Motor neuron (in vitro differentiated cells): ENCODE data around the gene C1orf87. TPM values are rescaled to one million over a fixed set of nuclear protein-coding genes. Genes with fewer than 3 reads are reported as not detected.
A peak's percentile ranks its signal among the peaks of the same experiment; 100 is the strongest.

Source experiments
- ATAC-seq, 8 experiments: fragments of 200-7000 bp; cut with Tn5 transposase; replicated peaks in 6 of 8; 2 replicates each; pipeline ENCODE4 v1.8.0; 2021; ENCODE audit warnings: mild to moderate bottlenecking in 8 of 8, moderate library complexity in 8 of 8
- H3K27ac ChIP-seq, 2 donors: fragments of 250-450 bp; sonication (Bioruptor Pico); 2 replicates each; pipeline ENCODE4 v1.9.0; 2021; ENCODE audit warnings: antibody characterized with exemption in 2 of 2, mild to moderate bottlenecking in 2 of 2, moderate library complexity in 1 of 2
- H3K4me1 ChIP-seq, 2 donors: fragments of 250-450 bp; sonication (Bioruptor Pico); replicated peaks in 1 of 2; 2 replicates each; pipeline ENCODE4 v1.6.1; 2021; ENCODE audit warnings: antibody characterized with exemption in 2 of 2, mild to moderate bottlenecking in 2 of 2, moderate library complexity in 1 of 2
- H3K4me3 ChIP-seq, 5 donors: fragments of 250-450 bp; sonication (Bioruptor Pico); 2 replicates each; pipeline ENCODE4 v1.9.0; 2021; ENCODE audit warnings: antibody characterized with exemption in 5 of 5, mild to moderate bottlenecking in 5 of 5, moderate library complexity in 4 of 5
- WGBS, 10 experiments: fragments of 450-650 bp; shearing (Covaris generic); methylation state at CpG; one replicate each; pipeline ENCODE4 v1.0.0; 2022; 5-methylcytosine and 5-hydroxymethylcytosine counted together
- in situ Hi-C, 9 experiments: fragments of 400-800 bp; cut with MboI; loops; one replicate each; pipeline ENCODE4 v1.15.0; 2021; ENCODE audit warnings: low sequenced_read_pairs in 9 of 9, low pct_unique_long_range_greater_than_20kb in 2 of 9; ENCODE audit not compliant: unreplicated experiment in 9 of 9
- total RNA-seq, 8 experiments: library from RNA; unstranded; fragments of 300-600 nt; gene quantifications; 2 replicates each; pipeline versions ENCODE4 v1.2.3 to v1.2.4, GENCODE V29; 2022

The C1orf87 gene
- total RNA-seq, 8 experiments from 2014 or later: 0.04 to 0.90 (median 0.29) TPM; not detected in 4

DNA sequence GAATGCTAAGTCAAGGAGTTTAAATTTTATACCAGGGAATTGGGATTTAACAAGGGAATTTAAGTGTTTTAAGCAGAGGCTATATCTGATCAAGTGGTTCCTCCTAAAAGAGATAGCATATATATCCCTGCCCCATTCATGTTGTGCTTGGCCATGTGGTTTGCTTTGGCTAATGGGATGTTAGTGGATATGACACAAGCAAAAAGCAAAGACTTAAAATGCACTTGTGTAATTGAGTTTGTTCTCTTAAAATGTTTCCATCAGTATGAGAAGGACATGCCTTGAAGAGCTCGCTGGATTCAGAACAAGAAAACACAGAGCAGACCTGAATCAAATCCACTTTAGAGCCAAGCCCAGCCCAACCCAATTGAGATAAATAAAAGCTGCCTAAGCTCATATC is 22.4 kb downstream of the C1orf87 start:
- H3K27ac ChIP-seq: no peak overlapping the region
- in situ Hi-C loops: no loop called here
- 57 to 100% (median 93%) methylated on average over 1 of the region's 1 CpG; no CpG with 5 or more reads in 4 of the 10 experiments for WGBS, 10 experiments
- ATAC-seq: no peak
- H3K4me3 ChIP-seq: no peak overlapping the region
- H3K4me1 ChIP-seq: no peaks in the 10 kb centered on the region

DNA sequence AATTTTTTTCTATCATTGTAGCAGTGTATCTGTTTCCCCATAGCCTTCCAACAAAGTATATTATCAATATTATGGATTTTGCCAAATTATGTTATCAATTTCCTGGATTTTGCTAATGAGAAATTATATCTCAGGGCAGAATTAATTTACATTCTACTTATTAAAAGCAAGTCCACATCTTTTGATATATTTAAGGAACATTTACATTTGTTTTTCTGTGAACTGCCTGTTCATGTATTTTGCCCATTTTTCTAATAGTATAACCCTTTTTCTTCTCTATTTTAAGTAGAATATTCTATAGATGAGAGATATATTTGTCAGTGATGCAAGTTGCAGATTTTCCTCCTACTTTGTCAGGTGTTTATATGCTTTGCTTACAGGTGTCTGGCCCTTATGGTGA is 24.4 kb downstream of the C1orf87 start:
- H3K4me1 ChIP-seq: no peaks in the 10 kb centered on the region
- in situ Hi-C loops: no loop called here
- H3K4me3 ChIP-seq: no peak overlapping the region
- H3K27ac ChIP-seq: no peak overlapping the region
- no peak for ATAC-seq

DNA sequence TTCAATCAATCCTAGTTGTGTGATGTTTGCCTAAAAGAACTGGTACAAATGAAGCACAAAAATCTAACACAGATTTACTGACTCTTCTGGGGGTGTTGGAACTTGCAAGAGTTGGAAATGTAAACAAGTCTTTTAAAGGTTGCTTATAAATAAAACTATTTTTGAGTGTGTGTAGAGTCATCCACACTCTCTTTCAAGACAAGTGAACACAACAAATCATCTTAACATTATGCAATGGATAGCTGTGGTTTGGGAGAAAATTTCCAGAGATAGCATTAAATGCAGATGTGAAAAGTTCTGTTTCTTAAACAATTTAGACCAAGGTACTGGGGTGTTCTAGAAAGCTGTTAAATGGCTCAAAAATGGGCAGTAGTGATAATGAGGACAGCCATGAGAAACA is 28.7 kb downstream of the C1orf87 start:
- H3K27ac ChIP-seq: no peak overlapping the region
- H3K4me3 ChIP-seq: no peak overlapping the region
- in situ Hi-C loops: no loop called here
- no peak for ATAC-seq
- no peaks in the 10 kb centered on the region for H3K4me1 ChIP-seq

DNA sequence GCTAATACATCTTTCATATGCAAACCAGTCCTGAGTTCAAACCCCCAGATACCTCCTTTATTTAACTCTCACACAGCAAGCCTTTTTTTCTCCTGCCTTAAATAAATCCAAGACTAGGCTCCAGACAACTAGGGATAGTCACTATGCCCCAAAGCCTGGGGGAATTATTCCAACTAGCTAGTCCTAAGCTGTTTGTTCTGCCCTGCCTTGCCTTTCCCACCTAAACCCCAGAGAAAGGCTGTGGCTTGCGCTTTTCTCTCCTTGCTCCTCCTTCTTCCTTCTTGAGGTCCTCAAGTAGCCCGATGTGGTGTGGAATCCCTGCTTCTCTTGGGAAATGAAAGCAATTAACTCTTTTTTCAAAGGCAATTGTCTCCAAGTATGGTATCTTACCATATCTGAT is 31.8 kb downstream of the C1orf87 start:
- in situ Hi-C loops: no loop called here
- no peak overlapping the region for H3K4me3 ChIP-seq
- 56 to 100% (median 90%) methylated on average over 1 to 2 of the region's 2 CpGs; no CpG with 5 or more reads in 1 of the 10 experiments for WGBS, 10 experiments
- H3K27ac ChIP-seq: no peak overlapping the region
- ATAC-seq: no peak
- H3K4me1 ChIP-seq: no peaks in the 10 kb centered on the region

DNA sequence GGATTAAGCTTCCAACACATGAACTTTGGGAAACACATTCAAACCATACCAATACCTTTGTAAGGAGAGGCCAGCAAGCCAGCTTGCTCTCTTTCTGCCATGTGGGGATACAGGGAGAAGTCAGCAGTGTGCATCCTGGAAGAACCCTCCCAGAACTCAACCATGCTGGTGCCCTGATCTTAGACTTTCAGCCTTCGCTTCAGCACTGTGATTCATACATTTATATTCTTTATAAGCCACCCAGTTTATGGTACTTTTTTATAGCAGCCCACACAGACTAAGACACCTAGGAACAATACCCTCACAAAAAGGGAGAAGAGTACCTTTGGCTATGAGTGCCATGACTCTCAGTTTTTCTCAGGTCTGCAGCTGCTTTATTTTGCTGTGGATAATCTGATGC is 35.9 kb downstream of the C1orf87 start:
- no peak overlapping the region for H3K27ac ChIP-seq
- H3K4me1 ChIP-seq: no peaks in the 10 kb centered on the region
- 40 to 100% (median 84%) methylated on average over 1 of the region's 1 CpG; no CpG with 5 or more reads in 4 of the 10 experiments for WGBS, 10 experiments
- in situ Hi-C loops: no loop called here
- ATAC-seq: no peak
- no peak overlapping the region for H3K4me3 ChIP-seq

DNA sequence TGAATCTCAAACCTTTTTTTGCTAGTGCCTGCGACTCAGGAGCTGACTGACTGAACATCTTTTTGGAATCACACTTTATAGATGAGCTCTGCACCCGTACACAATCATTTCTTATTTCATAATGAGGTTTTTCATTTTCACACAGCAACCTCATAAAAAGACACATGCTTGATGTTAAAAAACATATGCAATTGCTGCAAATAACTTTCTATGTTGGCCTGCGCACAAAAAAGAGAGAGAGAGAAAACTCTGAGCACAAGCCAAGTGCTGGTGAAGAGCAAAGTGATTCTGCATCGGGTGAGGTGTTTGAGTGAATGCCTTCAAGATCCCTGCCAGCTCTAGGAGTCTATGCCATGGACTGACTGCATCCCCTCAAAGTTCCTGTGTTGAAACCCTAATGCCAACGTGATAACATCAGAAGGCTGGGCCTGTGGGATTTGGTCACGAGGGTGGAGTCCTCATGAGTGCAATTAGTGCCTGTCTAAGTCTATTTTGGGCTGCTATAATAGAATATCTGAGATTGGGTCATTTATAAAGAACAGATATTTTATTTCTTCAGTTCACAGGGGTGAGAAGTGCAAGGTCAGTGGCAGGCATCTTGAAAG is 36.6 kb downstream of the C1orf87 start:
- Histone ChIP-seq H3K27ac (no peak overlapping the region), H3K4me1 (no peaks in the 10 kb centered on the region), H3K4me3 (no peak overlapping the region)
- no peak for ATAC-seq
- in situ Hi-C loops: no loop called here
- WGBS, 10 experiments: 25 to 100% (median 90%) methylated on average over 1 to 6 of the region's 6 CpGs

DNA sequence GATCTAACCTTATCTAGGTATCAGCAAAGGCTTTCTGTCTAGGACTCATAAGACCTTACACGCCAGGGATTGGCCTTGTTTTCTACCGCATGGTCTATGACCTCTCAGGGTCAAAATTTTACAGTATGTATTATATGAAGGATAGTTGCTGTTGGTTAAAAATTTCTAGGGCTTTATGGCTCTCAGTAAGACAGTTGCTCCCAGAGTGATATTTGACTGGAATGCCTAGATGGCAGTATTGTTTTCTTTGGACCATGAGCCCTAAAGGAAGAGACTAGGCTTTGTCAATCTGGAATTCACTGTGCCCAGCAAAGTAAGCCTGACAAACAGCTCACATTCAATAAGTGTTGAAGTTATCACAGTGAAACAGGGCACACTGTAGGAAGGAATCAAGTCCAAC is 37.6 kb downstream of the C1orf87 start:
- 63 to 100% (median 83%) methylated on average over 1 to 2 of the region's 2 CpGs; no CpG with 5 or more reads in 3 of the 10 experiments for WGBS, 10 experiments
- no peak overlapping the region for H3K4me3 ChIP-seq
- no peak overlapping the region for H3K27ac ChIP-seq
- no peaks in the 10 kb centered on the region for H3K4me1 ChIP-seq
- in situ Hi-C loops: no loop called here
- peak in 1 of 8 experiments; percentile 14 for ATAC-seq

DNA sequence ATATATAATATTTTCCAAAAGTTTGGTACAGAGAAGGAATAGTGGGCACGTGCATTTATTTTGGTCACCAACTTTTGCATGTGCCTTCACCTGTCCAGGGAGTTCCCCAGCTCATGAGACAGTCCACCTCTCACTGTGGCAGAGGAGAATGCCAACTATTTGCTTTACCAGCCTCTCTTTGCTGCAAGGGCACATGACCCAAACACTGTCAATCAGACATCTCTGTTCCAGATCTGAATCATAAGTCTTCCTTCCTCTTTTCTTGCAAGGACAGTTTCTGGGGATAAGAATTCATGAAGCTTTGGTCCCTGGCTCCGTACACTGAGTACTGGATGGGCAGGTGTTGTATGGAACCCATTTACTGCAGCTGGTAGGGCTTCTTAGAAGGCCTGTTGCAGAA is 38.6 kb downstream of the C1orf87 start:
- Histone ChIP-seq H3K27ac (no peak overlapping the region), H3K4me1 (no peaks in the 10 kb centered on the region), H3K4me3 (no peak overlapping the region)
- no peak for ATAC-seq
- 17 to 94% (median 63%) methylated on average over 1 to 2 of the region's 2 CpGs; no CpG with 5 or more reads in 2 of the 10 experiments for WGBS, 10 experiments
- in situ Hi-C loops: no loop called here

DNA sequence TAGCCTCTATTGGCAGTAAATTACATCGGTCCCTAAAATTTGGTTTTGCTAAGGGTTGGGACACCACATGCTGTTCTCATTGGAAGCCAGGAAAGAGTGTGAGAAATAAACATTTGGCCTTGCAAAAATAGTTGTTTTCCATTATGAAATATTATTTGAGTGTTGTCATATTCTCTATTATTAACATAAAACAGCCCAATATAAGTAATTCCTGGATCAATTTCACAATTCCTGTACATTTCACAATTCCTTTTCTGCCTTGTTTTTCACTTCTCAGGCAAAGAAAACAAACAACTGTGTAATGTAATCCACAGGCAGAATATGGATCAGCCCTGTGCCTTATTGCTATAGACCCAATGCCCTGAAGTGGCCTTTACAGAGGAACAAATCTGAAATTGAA is 40.5 kb downstream of the C1orf87 start:
- 0 to 100% (median 90%) methylated on average over 1 of the region's 1 CpG; no CpG with 5 or more reads in 3 of the 10 experiments for whole genome bisulfite sequencing, 10 experiments
- H3K4me3 ChIP-seq: no peak overlapping the region
- H3K4me1 ChIP-seq: no peaks in the 10 kb centered on the region
- no peak overlapping the region for H3K27ac ChIP-seq
- no peak for ATAC-seq
- in situ Hi-C loops: no loop called here

DNA sequence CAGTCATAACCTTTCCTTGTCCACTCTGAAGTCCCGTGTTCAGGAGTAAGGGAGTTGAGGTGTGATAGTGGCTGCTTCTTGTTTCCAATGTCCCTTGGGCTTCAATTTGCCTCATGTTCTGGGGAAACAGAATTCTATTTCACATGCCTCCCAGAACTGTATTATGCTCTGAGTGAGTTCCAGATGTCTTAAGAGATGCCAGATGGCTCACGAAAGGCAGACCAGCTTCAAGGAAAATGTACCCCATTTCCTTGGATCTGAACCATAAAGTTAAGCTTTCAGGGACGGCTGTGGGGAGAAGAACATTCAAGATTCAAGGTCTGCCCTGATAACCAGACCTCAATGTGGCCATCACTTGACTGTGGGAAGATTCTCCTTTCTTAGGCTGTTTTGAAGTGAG is 42.4 kb downstream of the C1orf87 start:
- Histone ChIP-seq H3K4me1 (no peaks in the 10 kb centered on the region), H3K27ac (no peak overlapping the region), H3K4me3 (no peak overlapping the region)
- in situ Hi-C loops: no loop called here
- ATAC-seq: no peak
- WGBS, 10 experiments: 0 to 92% (median 55%) methylated on average over 1 to 3 of the region's 3 CpGs; no CpG with 5 or more reads in 2 of the 10 experiments

DNA sequence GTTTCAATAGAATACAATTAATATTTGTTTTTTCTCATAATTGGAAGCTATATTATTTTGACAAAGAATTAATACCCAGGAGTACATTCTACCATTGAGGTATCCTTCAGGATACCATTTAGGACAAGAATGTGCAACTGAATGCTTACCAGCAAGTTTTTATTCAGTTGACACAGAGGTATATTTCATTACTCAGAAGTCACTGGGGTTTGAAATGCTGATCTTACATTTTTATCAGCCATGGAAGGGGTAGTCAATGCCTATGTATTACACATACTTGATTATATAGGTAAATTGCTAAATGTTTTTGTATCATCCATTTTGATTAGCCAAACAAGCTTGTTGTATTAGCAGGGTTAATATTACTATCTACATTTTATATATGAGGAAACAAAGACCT is 48.0 kb downstream of the C1orf87 start:
- in situ Hi-C loops: no loop called here
- no peak for ATAC-seq
- Histone ChIP-seq H3K4me1 (no peaks in the 10 kb centered on the region), H3K4me3 (no peak overlapping the region), H3K27ac (no peak overlapping the region)

DNA sequence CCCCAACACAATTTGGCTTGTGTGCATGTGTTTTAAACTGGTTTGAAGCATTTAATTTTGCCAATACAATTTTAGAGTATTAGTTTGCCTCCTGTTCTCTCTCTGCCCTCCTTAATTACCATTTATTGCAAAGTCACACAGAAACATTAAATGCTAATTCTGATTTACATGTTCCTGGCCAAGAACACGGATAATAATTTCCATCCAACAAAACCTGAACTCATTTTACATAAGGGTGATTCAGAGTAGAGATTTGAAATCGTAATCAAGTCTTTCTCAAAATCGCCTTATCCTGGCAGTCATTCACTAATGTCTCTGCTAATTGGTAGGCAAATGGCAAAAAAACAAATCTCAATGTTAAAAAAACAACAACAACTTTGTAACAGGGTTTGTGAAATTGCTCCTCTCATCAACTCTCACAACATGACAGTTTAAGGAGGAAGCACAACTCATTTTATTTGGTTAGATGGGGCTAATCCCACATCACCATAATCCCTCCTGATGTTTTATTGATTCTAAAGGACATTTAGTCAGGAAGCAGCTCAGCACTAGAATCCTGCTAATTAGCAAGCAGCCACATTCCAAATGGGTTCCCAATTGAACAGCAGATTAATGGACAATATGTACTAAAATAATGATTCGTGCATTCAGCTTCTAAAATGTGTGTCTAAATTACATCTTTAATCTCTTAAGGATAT is 55.9 kb downstream of the C1orf87 start:
- Histone ChIP-seq H3K27ac (no peak overlapping the region), H3K4me3 (no peak overlapping the region), H3K4me1 (no peaks in the 10 kb centered on the region)
- in situ Hi-C loops: no loop called here
- peak in 3 of 8 experiments; percentile 52 to 81 (median 56) for ATAC-seq
- 0 to 95% (median 67%) methylated on average over 1 to 4 of the region's 4 CpGs; no CpG with 5 or more reads in 1 of the 10 experiments for WGBS, 10 experiments

DNA sequence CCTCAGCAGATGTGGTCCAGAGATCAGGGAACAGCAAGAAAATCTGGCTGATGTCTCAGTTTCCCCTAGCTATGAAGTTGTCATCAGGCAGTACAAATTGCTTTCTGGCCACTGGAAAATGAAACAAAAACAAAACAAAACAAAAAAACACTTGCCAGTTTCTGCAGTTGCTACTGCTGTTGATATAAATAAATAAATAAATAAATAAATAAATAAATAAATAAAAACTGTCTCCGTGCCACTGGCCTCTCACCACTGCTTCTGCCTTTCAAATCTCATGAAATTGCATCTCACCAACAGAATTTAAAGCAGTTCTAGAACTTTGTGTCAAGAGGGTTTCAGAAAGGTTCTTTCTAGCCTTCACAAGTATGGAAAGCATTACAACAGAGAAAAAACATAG is 62.9 kb downstream of the C1orf87 start:
- Histone ChIP-seq H3K4me3 (no peak overlapping the region), H3K4me1 (no peaks in the 10 kb centered on the region), H3K27ac (no peak overlapping the region)
- ATAC-seq: no peak
- in situ Hi-C loops: no loop called here
- 0 to 100% (median 53%) methylated on average over 1 of the region's 1 CpG; no CpG with 5 or more reads in 1 of the 10 experiments for WGBS, 10 experiments

DNA sequence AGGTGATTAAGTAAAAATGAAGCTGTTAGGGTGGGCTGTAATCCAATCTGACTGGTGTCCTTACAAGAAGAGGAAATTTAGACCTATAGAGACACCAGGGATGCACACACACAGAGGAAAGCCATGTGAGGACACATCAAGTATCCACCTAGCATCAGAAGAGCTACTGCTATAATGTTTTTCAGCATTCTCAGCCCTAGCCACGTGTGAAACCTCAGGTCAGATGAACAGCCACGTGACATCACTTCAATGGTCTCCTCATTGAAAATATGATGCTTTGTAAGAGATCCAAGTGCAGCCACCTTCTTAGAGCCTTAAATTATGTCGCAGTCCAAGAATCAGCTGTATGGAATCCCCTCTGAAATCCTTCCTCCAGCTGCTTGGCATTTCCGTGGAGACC is 65.1 kb downstream of the C1orf87 start:
- WGBS, 10 experiments: 40 to 83% (median 71%) methylated on average over 1 to 4 of the region's 4 CpGs; no CpG with 5 or more reads in 2 of the 10 experiments
- ATAC-seq: no peak
- in situ Hi-C loops: no loop called here

More for the DNA sequence above, 65.1 kb downstream of the C1orf87 start:
- Histone ChIP-seq H3K4me3 (no peak overlapping the region), H3K27ac (no peak overlapping the region), H3K4me1 (no peaks in the 10 kb centered on the region)
